GM21529 (cell line): ENCODE data around the gene BCL7C.
"Not testable (repeated sequence)": the region's sequence is repeated elsewhere in the genome, so short reads cannot be mapped to it uniquely, and the experiment has no call there.

Source experiments
- ATAC-seq: cut with Tn5 transposase; IDR thresholded peaks from one replicate; pipeline ENCODE4 v1.9.1; 2021; ENCODE audit not compliant: unreplicated experiment

The BCL7C gene

GRCh38 chr16:30893744-30894539 lies at the start of gene BCL7C:
Gene BCL7C (minus strand): TSS chr16:30894077. CDS start chr16:30893944, 133 bp downstream.
- peak; percentile 77 for ATAC-seq

GRCh38 chr16:30942426-30942806 lies 48.5 kb upstream of the BCL7C start:
- no peak for ATAC-seq

GRCh38 chr16:30941600-30942425 lies 47.9 kb upstream of the BCL7C start:
- peak; percentile 89 for ATAC-seq

GRCh38 chr16:30939571-30939970 lies 45.7 kb upstream of the BCL7C start:
- ATAC-seq: not testable (repeated sequence)

GRCh38 chr16:30937692-30938091 lies 43.8 kb upstream of the BCL7C start:
- ATAC-seq: no peak

- no peak for ATAC-seq
Measured at GRCh38 chr16:30934827-30935557, 41.1 kb upstream of the BCL7C start.

GRCh38 chr16:30931068-30931650 lies 37.3 kb upstream of the BCL7C start:
- ATAC-seq: no peak

- no peak for ATAC-seq
Measured at GRCh38 chr16:30930160-30930571, 36.3 kb upstream of the BCL7C start.

GRCh38 chr16:30929167-30929566 lies 35.3 kb upstream of the BCL7C start:
- no peak for ATAC-seq

GRCh38 chr16:30928390-30928789 lies 34.5 kb upstream of the BCL7C start:
- ATAC-seq: no peak

GRCh38 chr16:30927789-30928378 lies 34.0 kb upstream of the BCL7C start:
- ATAC-seq: no peak

GRCh38 chr16:30926937-30927788 lies 33.3 kb upstream of the BCL7C start:
- ATAC-seq: no peak

- no peak for ATAC-seq
Measured at GRCh38 chr16:30925995-30926811, 32.3 kb upstream of the BCL7C start.

GRCh38 chr16:30925632-30925987 lies 31.7 kb upstream of the BCL7C start:
- no peak for ATAC-seq

- ATAC-seq: no peak
Measured at GRCh38 chr16:30924913-30925631, 31.2 kb upstream of the BCL7C start.

- no peak for ATAC-seq
Measured at GRCh38 chr16:30924076-30924912, 30.4 kb upstream of the BCL7C start.

- ATAC-seq: no peak
Measured at GRCh38 chr16:30923554-30924075, 29.7 kb upstream of the BCL7C start, which contains the start of gene FBXL19. Gene FBXL19 (plus strand): TSS chr16:30923572. CDS start chr16:30925755, 2,183 bp downstream.
